Fibroblast of skin of scalp (primary cell): Measurements from ENCODE around the gene USP53.
"Not testable (repeated sequence)": the region's sequence is repeated elsewhere in the genome, so short reads cannot be mapped to it uniquely, and the experiment has no call there.

Source experiments
- DNase-seq: peaks from one replicate; pipeline ENCODE4 v3.0.0-alpha.2; 2013

Gene USP53

DNA sequence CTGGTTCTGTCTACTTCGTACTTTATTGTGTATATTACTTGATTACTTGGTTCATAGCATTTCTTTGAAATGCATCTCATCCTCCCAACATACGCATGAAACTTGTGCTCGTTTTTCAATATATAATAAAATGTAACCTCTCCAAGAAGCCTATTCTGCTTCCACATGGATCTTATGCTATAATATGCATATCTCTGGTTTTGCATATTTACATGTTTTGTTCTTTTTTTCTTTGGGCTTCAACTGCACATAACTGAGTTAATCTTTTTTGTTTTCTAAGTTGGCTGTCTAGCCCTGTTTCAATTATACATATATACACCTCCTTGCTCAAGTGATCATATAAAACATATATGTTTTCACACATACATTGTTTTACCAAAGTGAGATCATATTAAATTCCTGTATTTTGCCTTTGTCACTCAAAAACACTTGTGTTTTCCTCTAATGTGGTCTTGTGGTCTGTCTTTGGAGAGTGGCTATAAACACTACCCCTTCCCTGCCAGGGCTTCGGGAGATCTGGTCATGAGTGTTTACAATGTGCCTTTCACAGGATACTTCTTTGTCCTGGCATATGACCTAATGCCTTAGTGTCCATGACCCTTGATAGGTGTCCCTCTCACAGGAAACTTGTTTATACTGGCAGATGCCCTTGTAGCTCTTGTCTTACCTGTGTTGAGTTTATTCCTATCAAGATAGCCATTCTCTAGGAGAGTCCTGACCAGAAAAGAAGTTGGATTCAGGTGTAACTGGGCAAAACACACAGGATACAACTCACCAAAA lies 17.6 kb downstream of the USP53 start:
- no peak for DNase-seq

DNA sequence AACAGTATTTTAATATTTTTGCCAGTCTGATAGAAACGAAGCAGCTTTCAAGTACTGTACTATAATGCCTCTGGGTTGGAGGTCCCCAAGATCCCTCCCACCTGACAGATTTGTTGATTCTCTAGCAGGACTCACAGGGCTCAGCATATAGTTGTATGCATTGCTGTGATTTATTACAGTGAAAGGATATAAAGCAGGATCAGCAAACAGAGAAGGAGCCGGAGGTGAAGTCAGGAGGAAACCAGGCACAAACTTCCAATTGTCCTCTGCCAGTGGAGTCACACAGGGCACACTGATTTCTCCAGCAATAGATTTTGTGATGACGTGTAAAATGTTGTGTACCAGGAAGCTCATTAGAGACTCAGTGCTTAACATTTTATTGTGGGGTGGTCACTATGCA lies 19.0 kb downstream of the USP53 start:
- no peak for DNase-seq

DNA sequence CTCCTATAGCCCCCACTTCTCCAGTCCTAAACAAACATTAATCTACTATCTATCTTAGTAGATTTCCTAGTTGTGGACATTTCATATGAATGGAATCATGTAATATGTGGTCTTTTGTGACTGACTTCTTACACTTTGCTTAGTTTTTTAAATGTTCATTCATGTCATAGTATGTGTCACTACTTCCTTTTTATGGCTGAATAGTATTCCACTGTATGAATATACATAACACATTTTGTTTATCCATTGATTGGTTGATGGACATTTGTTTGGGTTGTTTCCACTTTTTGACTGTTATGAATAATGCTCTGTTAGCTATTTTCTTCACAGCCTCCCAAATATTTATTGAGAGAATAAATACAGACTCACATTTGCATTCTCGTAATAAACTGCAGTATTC lies 19.8 kb downstream of the USP53 start:
- no peak for DNase-seq

DNA sequence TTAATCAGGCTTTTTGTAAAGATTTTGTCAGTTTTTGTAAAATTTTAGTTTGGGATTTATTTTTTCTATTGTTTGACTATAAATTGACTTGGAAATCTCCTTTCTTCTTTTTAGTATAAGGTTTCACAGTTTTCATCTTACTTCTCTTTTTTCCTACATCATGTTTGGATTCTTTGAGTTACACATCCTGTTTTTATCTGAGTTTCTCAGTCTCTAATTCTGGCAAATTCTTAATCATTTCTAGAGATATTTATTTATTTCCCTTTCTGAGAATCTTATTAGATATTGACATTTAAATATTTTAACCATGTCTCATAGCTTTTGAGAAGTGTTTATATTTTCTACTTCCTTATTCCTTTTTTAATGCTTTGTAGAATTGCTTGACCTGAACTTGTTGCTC lies 20.7 kb downstream of the USP53 start:
- no peak for DNase-seq

DNA sequence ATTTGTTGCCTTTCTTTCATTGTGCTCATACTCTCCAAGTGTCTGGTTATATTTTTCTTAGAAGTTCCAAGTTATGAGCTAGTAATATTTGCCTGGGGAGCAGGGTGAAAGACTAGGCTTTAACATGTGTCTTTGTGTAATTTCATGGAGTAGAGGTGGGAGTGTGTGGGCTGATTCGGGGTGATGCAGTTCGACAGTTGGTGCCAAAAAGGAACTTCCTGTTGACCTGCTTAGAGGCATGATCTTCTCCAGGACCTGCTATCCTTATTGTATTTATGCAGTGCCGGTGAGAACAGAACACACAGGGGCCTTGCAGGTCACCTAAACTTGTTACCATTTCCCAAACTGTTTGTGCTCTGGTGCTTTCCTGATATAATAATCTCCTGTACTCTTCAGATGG lies 21.2 kb downstream of the USP53 start:
- no peak for DNase-seq

DNA sequence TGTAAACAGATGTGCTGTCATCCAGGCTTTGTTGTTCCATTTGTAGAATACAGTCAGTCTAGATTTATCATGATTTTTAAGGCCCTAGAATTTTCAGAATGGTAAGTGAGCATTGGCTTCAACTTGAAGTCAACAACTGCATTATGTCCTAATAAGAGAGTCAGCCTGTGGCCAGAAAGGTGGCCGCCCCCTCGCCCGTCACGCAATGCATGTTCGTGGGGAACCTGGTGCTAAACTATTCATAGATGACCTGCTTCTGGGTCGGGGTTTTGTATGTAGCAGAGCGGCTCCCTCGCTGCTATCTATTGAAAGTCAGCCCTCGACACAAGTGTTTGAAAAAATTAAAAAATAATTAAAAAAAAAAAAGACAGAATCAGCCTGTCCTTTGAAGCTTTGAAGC lies 24.7 kb downstream of the USP53 start:
- no peak for DNase-seq

DNA sequence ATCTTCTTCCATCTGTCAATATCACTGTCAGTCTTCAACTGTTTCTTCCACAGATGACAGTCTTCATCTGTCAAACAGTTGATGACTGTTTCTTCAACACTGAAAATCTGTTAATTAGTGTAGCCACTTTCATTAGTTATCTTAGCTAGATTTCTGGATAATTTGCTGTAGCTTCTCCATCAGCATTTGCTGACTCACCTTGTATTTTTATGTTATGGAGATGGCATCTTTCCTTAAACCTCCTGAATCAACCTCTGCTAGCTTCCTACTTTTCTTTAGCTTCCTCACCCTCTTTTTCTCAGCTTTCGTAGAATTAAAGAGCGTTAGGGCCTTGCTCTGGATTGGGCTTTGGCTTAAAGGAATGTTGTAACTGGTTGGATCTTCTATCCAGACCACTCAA lies 25.1 kb downstream of the USP53 start:
- no peak for DNase-seq

DNA sequence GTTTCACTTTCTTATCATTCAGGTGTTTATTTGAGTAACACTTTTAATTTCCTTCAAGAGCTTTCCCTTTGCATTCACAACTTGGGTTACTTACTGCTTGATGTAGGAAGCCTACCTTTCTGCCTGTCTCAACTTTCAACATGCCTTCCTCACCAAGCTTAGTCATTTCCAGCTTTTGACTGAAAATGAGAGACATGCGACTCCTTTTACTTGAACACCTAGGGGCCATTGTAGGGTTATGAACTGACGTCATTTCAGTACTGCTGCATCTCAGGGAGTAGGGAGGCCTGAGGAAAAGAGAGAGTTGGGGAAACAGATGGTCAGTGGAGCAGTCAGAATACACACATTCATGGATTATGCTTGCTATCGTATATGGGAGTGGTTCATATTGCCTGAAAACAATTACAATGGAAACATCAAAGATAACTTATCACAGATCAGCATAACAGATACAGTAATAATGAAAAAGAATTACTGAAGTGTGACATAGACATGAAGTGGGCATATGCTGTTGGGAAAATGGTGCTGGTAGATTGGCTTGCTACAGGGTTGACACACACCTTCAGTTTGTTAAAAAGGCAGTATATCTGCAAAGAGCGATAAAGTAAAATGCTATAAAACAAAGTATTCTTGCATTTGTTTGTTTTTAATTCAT lies 25.7 kb downstream of the USP53 start:
- DNase-seq: no peak

DNA sequence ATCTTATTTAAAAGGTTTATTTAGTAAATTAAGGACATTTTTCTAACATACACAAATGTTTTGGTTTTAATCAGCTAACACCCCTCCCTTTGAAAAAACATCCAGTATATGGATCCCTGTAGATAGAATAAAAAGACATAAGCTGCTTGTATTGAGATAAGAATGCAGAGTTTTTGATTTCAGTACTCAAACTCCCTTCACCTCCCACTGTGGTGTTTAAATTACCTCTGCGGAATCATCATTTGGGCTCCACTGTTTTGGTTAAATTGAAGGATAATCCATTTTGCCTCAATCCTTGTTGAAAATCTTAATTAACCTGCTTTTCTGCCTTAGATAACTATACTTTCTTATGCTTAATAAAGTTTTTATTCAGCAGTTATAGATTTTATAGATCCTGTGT lies 27.6 kb downstream of the USP53 start:
- DNase-seq: no peak

DNA sequence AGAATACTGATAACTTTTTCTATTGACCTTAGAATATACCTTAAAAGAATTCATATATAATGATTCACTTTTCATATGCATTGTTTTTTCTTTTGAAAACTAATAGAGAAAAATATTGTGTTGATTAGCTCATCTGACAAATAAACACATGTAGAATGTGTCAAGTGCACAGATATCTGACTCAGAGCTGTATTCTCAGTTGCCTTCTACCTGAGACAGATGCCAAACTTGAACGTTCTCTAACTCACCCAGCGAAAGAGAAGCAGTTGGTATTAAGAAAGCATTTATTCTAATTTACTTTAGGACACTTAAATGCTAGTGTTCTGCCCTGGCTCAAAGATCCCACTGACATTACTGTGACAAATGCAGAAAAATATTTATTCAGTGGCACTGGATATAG lies 28.1 kb downstream of the USP53 start:
- DNase-seq: no peak

DNA sequence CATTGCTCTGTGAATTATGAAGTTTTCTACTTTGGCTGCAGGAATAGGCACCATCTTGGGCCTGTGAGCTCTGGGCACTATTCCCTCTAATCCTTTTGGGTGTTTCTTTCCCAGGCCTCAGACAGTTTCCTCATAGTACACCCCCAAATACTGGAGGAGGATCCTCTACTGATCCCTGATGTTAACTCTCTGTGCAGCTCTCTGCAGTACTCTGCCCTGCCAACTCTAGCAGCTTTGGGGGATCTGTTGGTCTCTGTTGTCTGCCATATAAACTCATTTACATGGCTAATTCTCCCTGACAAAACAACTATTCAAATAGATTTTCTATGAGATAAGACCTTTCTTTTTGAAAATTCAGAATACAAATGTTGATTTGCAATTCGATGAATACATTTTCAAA lies 29.9 kb downstream of the USP53 start:
- no peak for DNase-seq

DNA sequence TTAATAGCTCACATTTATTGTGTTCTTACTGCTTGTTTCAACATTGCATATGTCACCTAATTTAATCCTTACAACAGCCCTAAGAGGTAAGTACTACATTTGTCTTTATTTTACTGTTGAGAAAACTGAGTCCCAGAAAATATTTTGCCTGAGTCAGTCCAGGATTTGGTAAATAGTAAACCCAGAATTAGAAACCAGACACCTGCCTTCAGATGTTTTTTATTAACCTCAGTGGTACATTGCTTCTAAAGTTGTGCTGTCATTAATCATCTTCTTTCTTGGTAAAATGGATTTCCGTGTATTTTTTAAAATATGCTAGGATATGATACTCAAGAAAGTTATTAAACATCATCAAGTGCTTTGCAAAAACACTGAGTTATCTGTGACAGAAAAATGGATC lies 31.4 kb downstream of the USP53 start:
- no peak for DNase-seq

DNA sequence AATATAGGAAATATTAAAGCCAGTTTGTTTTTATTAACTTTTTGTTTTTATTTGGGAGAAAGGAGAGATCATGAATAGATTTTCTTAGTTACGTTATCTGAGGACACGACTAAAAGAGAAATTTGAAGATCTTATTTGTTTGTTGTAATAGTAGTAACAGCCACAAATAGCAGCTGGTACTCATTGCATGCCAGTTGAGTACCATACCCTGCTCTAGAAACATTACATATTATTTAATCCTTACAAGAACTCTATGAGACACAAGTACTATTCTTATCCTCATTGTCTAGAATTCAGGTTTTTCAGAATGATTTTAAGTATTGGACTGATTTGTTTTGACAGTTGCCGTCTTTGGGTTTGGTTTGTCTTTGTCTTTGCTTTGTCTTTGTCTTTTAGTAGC lies 31.8 kb downstream of the USP53 start:
- DNase-seq: no peak

DNA sequence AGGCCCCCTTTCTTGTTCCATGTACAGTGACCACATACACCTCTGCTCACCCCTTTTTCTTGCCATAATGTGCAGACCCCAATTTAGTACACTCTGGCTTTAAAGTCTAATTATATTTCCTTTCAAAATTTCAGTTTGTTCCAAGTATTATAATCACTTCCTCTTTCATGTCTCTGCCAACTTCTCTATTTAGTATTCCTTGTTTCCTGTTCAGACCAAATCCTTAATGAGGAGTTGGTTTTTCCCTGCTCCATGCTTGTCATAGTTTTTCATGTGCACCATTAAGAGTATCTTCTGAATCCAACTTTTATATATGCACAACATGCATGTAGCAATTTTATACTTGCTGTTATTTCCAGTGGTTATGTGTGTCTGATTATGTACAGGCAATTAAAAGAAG lies 32.3 kb downstream of the USP53 start:
- DNase-seq: no peak

DNA sequence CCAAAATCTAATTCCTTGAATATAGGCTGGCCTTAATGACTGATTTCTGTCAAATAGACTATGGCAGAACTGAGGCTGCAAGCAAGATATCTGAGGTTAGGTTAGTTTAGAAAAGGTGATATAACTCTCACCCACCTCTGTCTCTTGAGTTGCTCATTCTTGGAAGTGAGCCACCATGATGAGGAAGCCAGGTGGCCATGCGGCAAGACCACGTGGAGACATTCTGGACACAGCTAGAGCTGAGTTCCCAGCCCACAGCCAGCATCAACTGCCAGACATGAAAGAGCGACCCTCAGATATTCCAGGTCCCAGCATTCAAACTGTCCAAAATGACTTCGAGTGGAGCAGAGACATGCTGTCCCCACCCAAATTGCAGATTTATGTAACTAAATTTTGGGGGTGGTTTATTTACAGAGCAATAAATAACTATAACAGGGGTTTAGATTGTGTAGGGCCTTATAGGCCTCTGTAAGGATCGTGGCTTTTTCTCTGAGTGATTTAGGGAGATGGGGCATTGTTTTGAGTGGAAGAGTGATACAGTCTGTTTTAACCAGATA lies 33.7 kb downstream of the USP53 start:
- no peak for DNase-seq

DNA sequence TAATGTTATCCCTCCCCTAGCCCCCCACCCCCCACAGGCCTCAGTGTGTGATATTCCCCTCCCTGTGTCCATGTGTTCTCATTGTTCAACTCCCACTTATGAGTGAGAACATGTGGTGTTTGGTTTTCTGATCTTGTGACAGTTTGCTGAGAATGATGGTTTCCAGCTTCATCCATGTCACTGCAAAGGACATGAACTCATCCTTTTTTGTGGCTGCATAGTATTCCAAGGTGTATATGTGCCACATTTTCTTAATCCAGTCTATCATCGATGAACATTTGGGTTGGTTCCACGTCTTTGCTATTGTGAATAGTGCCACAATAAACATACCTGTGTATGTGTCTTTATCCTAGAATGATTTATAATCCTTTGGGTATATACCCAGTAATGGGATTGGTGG lies 38.5 kb downstream of the USP53 start:
- not testable (repeated sequence) for DNase-seq

DNA sequence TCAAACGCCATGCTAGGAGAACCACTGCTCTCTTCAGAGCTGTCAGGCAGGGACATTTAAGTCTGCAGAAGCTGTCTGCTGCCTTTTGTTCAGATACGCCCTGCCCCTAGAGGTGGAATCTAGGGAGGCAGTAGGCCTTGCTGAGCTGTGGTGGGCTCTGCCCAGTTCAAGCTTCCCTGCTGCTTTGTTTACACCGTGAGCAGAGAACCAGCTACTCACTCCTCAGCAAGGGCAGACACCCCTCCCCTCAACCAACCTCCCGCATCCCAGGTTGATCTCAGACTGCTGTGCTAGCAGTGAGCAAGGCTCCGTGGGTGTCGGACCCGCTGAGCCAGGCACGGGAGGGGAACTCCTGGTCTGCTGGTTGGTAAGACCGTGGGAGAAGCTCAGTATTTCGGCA lies 42.7 kb downstream of the USP53 start:
- not testable (repeated sequence) for DNase-seq

DNA sequence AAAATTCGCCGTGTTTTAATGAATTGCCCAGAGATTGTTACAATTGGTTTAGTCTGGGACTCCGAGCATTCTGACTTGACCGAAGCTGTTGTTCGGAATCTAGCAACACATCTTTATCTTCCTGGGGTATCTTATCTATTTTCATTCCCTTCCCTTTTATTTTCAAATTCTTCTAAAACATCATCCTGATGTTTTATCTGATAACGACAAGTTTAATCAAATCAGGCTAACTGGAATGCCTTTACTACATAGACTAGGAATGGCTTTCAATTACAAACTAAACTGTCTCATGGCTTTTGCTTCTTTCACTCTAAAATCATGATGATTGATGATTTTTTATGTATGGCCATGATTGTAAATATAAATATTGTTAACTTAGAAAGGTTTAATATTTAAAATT lies 48.0 kb downstream of the USP53 start:
- no peak for DNase-seq

DNA sequence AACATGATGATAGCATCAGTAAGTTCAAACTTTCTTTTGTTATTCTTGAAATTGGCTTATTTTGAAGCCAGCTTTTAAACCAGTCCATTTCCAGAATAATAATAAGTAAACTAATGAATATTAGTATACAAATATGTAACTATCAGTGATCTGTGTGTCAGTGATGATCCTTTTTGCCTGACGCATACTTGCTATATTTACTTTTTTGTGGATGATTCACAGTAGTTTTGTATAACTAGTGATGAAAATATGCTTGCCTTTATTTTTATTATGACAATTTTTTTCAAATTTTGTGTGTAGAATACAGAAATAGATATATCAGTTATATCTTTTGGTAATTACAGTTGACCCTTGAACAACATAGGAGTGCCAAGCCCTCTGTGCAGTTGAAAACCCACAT lies 49.5 kb downstream of the USP53 start:
- DNase-seq: no peak

DNA sequence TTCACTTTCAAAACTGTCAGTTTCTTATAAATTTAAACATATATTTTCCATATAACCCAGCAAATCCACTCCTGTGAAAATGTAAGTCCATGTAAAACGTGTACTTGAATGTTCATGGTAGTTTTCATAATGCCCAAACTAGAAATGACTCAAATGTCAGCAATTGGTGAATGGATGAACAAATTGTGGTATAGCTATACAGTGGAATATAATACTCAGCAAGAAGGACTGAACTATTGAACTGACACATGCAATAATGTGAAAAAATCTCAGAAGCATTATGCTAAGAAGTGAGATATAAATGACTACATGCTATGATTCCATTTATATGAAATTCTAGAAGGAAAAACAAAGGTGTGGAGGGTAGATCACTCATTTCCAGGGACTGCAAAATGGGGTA lies 52.2 kb downstream of the USP53 start:
- DNase-seq: no peak

DNA sequence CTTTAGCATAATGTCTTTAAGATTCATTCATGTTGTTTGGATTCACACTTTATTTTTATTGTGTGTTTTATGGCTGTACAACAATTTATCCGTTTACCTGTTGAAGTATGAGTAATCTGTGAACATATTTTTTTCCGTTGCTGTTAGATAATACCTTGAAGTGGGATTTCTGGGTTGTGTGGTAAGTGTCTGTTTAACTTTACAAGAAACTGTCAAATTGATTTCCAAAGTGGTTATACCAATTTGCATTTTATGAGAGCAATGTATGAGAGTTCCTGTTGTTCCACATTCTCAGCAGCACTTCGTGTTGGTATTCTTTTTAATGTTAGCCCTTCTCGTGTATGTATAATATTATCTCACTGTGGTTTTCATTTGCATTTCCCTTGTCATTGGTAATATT lies 53.6 kb downstream of the USP53 start:
- no peak for DNase-seq

DNA sequence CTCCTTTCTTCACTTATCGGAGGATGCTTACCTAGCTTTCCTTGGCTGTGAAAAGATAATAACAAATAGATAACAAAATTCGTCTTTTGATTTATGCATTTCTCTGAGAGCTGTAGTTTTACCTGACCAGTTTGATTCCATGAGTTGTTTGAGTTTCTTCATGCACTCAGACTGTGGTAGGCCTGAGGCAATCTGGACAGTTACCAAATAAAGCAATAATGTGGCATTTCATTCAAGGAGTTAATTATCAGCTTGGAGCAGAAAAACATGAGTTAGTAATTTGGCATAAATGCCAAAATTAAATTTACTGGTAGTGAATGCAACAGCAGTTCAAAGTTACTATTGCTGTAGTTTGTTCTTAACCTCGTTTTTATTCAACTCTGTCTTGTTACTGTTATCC lies 56.0 kb downstream of the USP53 start:
- DNase-seq: peak; percentile 15

DNA sequence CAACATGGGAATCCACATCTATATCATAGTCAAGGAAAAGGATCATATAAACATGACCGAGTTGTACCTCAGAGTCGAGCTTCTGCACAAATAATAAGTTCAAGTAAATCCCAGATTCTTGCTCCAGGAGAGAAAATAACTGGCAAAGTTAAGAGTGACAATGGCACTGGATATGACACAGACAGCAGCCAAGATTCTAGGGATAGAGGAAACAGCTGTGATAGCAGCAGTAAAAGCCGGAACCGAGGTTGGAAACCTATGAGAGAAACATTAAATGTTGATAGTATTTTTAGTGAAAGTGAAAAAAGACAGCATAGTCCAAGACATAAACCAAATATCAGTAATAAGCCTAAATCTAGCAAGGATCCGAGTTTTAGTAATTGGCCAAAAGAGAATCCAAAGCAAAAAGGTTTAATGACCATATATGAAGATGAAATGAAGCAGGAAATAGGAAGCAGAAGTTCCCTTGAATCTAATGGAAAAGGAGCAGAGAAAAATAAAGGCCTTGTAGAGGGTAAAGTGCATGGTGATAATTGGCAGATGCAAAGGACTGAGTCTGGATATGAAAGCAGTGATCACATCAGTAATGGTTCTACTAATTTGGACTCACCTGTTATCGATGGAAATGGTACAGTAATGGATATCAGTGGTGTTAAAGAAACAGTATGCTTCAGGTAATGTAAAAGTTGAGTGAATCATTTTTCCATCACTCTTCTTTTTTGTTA lies 59.0 kb downstream of the USP53 start:
- DNase-seq: no peak

DNA sequence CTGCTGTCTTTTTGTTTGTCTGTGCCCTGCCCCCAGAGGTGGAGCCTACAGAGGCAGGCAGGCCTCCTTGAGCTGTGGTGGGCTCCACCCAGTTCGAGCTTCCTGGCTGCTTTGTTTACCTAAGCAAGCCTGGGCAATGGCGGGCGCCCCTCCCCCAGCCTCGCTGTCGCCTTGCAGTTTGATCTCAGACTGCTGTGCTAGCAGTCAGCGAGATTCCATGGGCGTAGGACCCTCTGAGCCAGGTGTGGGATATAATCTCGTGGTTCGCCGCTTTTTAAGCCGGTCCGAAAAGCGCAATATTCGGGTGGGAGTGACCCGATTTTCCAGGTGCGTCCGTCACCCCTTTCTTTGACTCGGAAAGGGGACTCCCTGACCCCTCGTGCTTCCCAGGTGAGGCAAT lies 67.0 kb downstream of the USP53 start:
- not testable (repeated sequence) for DNase-seq
